GM18505 (cell line): Measurements from ENCODE around the gene NKAIN2.

Experiments
- ATAC-seq: cut with Tn5 transposase; IDR thresholded peaks from one replicate; pipeline ENCODE4 v1.9.1; 2021; ENCODE audit not compliant: unreplicated experiment
- POLR2A ChIP-seq: IDR thresholded peaks from 4 replicates; pipeline ENCODE4 v1.6.1; 2011; ENCODE audit warnings: borderline replicate concordance; ENCODE audit not compliant: insufficient read depth, insufficient read length; ENCODE audit errors: extremely low read depth

The NKAIN2 gene

DNA sequence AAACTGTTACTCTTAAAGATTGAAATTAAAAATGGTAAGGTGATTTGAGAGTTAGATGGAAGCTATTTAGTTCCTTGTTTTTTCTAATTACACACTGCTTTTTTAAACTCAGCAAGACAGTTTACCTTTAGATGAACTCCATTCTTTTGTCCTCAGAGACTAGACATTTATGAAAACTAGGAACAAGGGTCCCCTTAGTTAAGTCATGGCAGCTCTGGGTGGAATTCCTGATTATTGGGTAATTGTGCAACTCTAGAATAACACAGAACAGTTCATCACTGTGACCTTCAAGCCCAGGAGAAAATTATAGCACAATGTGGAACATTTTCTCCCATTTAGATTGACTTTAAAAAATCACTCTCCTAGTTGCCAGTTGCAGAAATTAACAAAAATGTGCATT, 251.7 kb downstream of the NKAIN2 start:
- no peak for TF ChIP-seq POLR2A
- ATAC-seq = no peak

- no peak for ATAC-seq
- TF ChIP-seq POLR2A = no peak
These were observed 252.3 kb downstream of the NKAIN2 start for GRCh38 chr6:124055963-124056362.

- no peak for ATAC-seq
- no peak for TF ChIP-seq POLR2A
These were observed 253.0 kb downstream of the NKAIN2 start for GRCh38 chr6:124056407-124057334.

GRCh38 chr6:124057461-124057860, 253.8 kb downstream of the NKAIN2 start:
- ATAC-seq = no peak
- no peak for TF ChIP-seq POLR2A

DNA sequence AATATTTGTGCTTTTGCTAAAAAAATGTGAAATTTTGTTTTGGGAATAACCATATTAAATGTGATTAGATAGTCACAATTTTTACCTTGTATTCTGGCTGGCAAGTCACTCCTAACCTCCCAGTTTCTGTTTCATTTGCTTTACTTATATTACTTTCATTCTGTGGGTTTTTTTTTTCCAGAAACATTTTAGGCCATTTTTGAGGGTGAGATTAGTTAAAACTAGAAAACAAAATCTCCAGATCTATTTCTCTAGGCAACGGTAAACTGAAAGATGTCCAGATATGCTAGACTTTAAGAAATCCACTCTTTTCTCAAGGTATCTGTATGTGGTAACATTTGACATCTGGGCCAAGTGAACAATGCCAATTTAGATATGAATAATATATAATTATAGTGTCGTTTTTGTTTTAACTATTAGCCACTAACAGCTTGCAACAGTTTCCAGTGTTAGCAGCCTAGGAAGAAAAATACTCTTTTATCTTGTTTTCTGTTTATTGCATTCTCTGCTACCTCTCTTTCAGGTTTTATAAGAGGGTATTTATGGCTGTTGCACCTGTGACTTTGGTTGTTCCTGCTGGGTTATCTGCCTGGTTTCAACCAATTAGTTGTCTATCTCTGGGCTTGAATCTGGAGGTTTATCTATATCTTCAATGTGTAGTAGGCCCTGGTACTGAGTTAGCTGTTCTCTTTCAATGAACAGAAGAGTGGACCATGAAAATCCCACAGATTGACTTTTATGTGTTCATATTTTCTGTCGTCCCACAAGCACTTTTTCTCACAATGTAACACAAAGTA, 260.9 kb downstream of the NKAIN2 start:
- no peak for TF ChIP-seq POLR2A
- no peak for ATAC-seq

GRCh38 chr6:124066269-124066668, 262.6 kb downstream of the NKAIN2 start:
- TF ChIP-seq POLR2A = no peak
- ATAC-seq = no peak

DNA sequence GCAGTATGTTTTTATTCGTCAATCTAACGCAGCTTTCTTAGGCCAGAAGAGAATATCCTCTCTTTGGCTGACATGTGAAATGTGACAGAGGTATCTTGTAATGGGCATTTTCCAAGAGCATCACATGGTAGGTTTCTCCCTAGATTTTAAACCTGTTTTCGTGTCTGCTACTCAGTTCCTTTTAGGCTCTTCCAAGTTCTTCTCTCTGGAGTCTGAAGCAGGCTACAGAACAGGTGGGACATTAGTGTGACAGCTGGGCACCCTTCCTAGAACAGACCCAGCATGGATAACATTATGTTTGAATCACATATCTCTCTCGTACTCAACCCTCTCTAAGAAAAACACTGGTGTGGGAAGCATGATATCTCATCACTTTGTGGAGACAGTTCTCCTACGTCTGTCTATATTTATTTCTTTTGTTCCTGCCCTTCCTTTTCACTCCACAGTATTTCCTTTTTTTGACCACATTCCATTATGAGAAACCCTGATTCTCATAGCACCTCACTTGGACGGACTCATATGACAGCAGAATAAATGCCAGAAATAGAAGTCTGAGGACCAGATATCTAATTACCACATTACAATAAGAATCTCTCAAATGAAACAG, 263.4 kb downstream of the NKAIN2 start:
- no peak for TF ChIP-seq POLR2A
- ATAC-seq = no peak

DNA sequence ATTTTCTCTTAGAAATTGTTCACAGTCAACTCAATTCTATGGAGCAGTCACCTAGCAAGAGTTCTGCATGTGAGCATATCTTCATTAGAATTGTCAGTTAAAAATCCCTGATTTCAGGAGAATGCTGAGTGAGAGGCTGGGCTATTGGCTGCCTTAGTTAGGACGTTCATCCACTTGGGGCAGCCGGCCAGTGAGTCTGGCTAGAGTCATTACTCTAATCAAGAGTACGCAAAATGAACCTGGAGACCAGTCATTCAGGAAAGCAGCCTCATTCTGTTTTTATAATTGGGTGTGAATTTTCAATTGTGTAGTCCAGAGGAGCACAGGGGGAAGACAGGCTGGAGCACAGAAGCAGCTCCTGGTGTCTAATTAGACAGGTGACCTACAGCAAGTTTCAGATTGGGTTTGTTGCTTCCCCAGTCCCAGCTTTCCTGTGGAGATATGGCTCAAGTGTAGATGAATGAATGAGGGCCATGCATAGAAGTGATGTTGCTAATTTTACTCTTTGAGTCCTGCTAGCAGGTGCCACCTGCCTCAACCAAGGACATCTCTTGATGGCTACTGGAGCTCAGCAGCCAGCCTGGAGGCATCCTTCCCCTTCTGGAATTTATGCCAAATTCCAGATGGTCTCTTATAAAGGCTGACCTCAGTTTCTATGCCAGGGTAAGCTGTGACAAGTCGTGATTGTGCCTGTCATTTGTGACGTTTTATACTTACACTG, 265.7 kb downstream of the NKAIN2 start:
- TF ChIP-seq POLR2A = no peak
- no peak for ATAC-seq

GRCh38 chr6:124073021-124073420, 269.4 kb downstream of the NKAIN2 start:
- TF ChIP-seq POLR2A = no peak
- ATAC-seq = no peak

GRCh38 chr6:124073820-124074587, 270.3 kb downstream of the NKAIN2 start:
- no peak for ATAC-seq
- no peak for TF ChIP-seq POLR2A

DNA sequence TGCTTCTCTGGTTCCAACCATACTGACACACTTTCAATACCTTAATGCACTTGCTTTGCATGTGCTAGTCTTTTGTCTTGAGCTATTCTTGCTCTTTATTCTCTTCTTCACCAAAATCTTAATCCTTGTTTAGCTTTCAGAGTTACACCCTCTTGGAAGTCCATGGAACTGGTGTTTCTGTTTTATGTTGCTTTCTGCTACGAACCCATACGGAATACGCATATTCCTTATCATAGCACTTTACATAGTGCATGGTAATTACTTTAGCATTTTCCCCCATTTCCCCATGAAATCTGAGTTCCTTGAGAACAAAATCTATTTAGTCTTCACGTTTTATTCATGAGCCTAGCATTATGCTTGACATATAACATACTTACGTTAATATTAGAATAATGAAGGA, 270.9 kb downstream of the NKAIN2 start:
- TF ChIP-seq POLR2A = no peak
- ATAC-seq = no peak

GRCh38 chr6:124076336-124077048, 272.8 kb downstream of the NKAIN2 start:
- no peak for TF ChIP-seq POLR2A
- ATAC-seq = no peak

DNA sequence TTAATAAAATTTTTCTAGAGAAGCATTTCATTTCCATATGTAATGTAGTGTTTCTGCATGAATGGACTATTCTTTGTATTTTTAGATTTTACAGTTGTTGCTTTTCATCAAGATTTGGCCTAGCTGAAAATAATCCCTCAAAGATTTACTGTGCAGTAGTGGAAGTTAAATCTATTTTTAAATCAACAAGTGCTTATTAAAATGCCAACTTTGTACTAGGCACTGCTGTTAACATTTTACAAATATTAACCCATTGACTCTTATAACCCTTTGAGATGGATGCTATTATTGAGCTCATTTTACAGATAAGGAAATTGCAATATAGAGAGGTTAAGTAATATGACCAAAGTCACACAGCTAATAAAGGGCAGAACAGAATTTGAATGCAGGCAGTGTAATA, 274.5 kb downstream of the NKAIN2 start:
- no peak for ATAC-seq

More for the DNA sequence above, 274.5 kb downstream of the NKAIN2 start:
- TF ChIP-seq POLR2A = no peak
